B cell (primary cell): ENCODE results near the gene TOMM7.

Experiments used
- CTCF ChIP-seq: fragments of 200-600 bp; IDR thresholded peaks from one replicate; pipeline ENCODE4 v1.8.0; 2022; ENCODE audit warnings: antibody characterized with exemption, mild to moderate bottlenecking
- EZH2 ChIP-seq: IDR thresholded peaks from 2 replicates; pipeline ENCODE4 v1.6.1; 2012; ENCODE audit warnings: borderline replicate concordance, low read depth, mild to moderate bottlenecking, moderate library complexity, low read length; ENCODE audit not compliant: insufficient read depth, poor library complexity, severe bottlenecking

GRCh38 chr7:22784346-22784745, 38.3 kb downstream of the TOMM7 start:
- no peak for TF ChIP-seq CTCF
- no peak for TF ChIP-seq EZH2
